Kidney epithelial cell (primary cell): ENCODE results near the gene MICAL3. TPM values are rescaled to one million over a fixed set of nuclear protein-coding genes. Genes with fewer than 3 reads are reported as not detected.

Source experiments
- DNase-seq: peaks from one replicate; pipeline ENCODE4 v3.0.0-alpha.2; 2010; ENCODE audit warnings: low read depth
- H3K27me3 ChIP-seq: 2 replicates; pipeline ENCODE4 v1.6.0; 2011; ENCODE audit warnings: low read length; ENCODE audit not compliant: control insufficient read depth, insufficient read depth
- H3K36me3 ChIP-seq: 2 replicates; pipeline ENCODE4 v1.5.1; 2011; ENCODE audit warnings: low read length; ENCODE audit not compliant: control insufficient read depth, insufficient read depth
- H3K4me3 ChIP-seq: 2 replicates; pipeline ENCODE4 v1.5.1; 2011; ENCODE audit warnings: low read depth, mild to moderate bottlenecking, control low read depth, low read length
- total RNA-seq: library from RNA; depleted of rRNA; stranded (reverse); fragments of >200 nt; gene quantifications from 2 replicates; pipeline ENCODE4 v1.2.3, GENCODE V29; 2015
- TF ChIP-seq, protein P1 (sequence below): IDR thresholded peaks from 2 replicates; pipeline ENCODE4 v1.5.1; 2011; ENCODE audit warnings: mild to moderate bottlenecking, moderate library complexity, low read length, control low read depth, inconsistent platforms; ENCODE audit not compliant: insufficient read depth, poor library complexity, severe bottlenecking

The MICAL3 gene
- total RNA-seq, 1 donor from 2014 or later: 38.9 TPM

DNA sequence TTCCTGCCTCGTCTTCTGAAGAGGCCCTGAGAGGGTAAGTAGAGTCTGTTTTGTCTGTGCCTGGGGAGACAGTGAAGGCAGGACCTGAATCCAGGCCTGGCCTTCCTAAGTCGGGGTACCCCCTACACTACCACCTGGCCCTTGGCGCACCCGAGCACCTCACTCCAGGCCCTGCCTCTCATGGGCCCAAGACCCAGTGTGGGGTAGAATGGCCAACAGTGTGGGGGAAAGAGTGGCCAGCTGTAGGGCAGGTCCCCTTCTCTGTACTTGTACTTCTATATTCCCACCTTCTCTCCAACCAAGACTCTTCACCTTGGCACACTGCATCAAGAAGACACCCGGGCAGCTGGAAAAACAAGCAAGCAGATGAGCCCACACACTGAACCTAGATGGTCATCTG, 227.7 kb downstream of the MICAL3 start:
- TF ChIP-seq, protein P1, sequence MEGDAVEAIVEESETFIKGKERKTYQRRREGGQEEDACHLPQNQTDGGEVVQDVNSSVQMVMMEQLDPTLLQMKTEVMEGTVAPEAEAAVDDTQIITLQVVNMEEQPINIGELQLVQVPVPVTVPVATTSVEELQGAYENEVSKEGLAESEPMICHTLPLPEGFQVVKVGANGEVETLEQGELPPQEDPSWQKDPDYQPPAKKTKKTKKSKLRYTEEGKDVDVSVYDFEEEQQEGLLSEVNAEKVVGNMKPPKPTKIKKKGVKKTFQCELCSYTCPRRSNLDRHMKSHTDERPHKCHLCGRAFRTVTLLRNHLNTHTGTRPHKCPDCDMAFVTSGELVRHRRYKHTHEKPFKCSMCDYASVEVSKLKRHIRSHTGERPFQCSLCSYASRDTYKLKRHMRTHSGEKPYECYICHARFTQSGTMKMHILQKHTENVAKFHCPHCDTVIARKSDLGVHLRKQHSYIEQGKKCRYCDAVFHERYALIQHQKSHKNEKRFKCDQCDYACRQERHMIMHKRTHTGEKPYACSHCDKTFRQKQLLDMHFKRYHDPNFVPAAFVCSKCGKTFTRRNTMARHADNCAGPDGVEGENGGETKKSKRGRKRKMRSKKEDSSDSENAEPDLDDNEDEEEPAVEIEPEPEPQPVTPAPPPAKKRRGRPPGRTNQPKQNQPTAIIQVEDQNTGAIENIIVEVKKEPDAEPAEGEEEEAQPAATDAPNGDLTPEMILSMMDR: no peak
- Histone ChIP-seq H3K36me3 (peaks cover 1% of the 10 kb centered on the region), H3K27me3 (no peaks in the 10 kb centered on the region), H3K4me3 (no peak overlapping the region)
- no peak for DNase-seq

DNA sequence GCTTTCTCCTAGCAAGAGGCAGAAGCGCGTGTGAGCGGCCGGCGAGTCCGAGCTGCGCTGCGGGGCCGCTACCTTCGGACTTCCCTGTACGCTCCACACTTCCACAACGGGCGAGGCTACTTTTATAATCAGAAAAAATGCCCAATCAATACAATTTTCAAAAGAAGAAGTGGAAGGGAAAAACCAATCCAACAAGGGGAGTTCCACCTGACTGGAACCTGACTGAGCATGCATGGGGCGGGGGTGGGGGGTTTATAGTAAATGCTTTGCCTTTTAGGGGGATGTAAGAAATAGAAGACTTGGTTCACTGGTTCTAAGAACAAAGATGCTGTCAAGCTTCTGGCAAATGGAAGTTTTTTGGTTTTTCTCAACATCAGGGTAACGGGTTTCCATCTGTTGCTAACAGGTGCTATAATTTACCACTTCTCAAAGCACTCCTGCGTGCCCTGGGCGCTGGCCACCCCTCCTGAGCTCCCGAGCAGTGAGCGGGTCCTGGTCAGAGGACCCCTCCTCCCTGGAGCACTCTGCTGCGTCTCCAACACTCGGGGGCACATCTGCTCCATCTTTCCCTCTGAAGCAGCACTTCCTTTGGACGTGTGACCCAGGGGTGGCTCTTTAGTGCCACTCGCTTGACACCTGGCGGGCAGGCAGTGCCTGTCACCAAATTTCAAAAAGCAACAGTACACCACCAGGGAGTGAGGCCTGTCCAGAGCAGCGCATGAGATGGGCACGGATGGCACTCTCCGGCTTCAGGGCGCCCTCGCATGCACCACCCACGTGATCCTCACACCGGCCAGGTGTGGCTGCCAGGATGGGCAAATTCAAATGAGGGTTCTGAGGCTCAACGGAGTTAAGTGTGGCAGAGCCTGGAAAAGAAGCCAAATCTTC, 228.5 kb downstream of the MICAL3 start:
- Histone ChIP-seq H3K4me3 (no peak overlapping the region), H3K27me3 (no peaks in the 10 kb centered on the region), H3K36me3 (peaks cover 1% of the 10 kb centered on the region)
- TF ChIP-seq, protein P1: no peak
- DNase-seq: no peak

DNA sequence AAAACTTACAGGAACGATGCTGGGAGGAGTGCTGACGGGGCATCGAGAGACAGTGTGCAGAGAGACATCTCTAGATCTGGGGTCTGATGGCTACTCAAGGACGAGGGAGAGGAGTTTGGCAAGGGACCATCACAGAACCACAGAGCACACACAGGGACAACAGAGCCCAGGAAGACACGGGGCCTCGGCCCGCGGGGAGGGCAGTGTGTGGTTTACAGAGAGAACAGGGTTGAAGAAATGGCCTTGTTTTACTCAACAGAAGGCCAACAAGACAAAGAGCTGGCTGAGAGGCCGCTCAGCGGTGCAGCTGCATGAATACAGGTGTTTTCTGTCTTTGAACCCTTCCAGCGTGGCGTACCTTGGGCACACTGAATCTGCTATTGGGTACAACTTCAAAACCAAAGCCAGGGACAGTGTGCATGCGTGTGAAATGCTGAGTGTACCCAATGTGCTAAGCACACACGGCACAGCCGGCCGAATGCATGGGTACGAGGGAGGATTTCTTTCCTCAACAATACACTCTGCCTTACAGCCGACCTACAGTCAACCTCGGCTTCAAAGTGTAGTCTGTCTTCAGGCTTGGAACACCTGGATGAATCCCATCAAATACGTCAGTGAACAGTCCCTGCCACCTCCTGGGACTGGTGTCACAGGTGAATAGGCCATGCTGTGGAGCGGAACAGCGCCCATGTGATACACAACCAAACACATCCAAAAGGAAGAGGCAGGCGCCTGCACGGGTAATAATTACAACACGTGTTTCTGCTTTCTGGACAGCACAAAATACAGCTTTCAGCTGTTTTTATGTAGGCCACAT, 229.4 kb downstream of the MICAL3 start:
- TF ChIP-seq, protein P1: no peak
- no peaks in the 10 kb centered on the region for H3K27me3 ChIP-seq
- no peak overlapping the region for H3K4me3 ChIP-seq
- peaks cover 2% of the 10 kb centered on the region for H3K36me3 ChIP-seq
- DNase-seq: no peak

DNA sequence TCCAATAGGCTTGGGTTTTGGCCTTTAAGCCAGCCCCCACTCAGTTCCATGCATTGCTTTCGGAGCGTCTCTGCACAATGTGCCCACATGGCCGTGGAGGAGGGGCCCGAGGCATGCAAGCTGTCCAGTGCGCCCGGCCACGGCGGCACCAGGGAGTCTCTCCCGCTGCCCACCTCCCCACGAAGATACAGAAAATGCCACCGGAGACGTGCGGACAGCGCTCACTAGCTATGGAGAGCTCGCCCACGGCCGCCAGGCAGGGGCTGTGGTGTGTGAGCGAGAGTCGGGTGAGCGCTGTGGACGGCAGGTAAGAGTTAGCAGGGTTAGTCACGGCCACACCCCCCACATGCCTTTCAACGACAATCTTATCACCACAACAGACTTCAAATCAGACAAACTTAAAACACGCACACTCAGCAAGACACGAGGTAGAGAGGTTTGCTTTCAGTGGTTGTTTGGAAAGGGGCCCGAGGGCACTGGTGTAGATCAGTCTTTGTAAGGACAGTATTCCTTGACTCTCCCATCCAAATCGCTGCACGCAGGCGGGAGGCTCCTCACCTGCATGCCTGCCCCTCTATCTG, 231.4 kb downstream of the MICAL3 start:
- TF ChIP-seq, protein P1: no peak
- Histone ChIP-seq H3K36me3 (peaks cover 2% of the 10 kb centered on the region), H3K4me3 (no peak overlapping the region), H3K27me3 (no peaks in the 10 kb centered on the region)
- DNase-seq: no peak

DNA sequence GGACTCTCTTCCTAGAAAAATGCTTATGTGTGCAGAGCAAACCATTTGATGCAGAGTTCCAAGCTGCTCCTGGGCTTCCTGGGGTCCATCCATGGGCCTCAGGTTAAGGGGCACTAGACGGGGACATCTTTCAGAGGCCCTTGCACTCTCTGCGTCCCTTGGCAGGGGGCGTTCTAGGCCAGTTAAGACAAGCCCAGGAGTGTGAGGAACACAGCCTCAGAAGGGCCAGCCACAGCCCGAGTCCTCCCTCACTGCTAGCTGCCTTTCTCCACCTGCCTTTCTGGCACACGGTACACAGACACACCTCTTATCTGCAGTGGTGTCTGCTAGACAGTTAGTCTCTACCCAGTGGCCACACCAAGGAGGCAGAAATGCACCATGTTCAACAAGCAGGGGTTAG, 232.1 kb downstream of the MICAL3 start:
- TF ChIP-seq, protein P1: peak; percentile 5
- no peak overlapping the region for H3K4me3 ChIP-seq
- H3K27me3 ChIP-seq: no peaks in the 10 kb centered on the region
- no peak for DNase-seq
- H3K36me3 ChIP-seq: peaks cover 2% of the 10 kb centered on the region
